Measurements from ENCODE around the gene APELA.
"Not testable (repeated sequence)": the region's sequence is repeated elsewhere in the genome, so short reads cannot be mapped to it uniquely, and the experiment has no call there.

The APELA gene

GRCh38 chr4:164927101-164927500 is 50.1 kb downstream of the APELA start:
- DNase-seq, result not testable (repeated sequence)

- no peak for DNase-seq
These were observed 53.7 kb downstream of the APELA start for GRCh38 chr4:164930647-164931046.

- no peak for DNase-seq
These were observed 54.8 kb downstream of the APELA start for GRCh38 chr4:164931551-164932324.

GRCh38 chr4:164933244-164933643 is 56.3 kb downstream of the APELA start:
- no peak for DNase-seq

GRCh38 chr4:164935363-164935762 is 58.4 kb downstream of the APELA start:
- DNase-seq, result no peak

- DNase-seq, result not testable (repeated sequence)
These were observed 59.1 kb downstream of the APELA start for GRCh38 chr4:164935865-164936606.

GRCh38 chr4:164937576-164938270 is 60.7 kb downstream of the APELA start:
- no peak for DNase-seq

- no peak for DNase-seq
These were observed 66.2 kb downstream of the APELA start for GRCh38 chr4:164943192-164943591.

- no peak for DNase-seq
These were observed 68.2 kb downstream of the APELA start for GRCh38 chr4:164945146-164945545.

GRCh38 chr4:164946810-164947209 is 69.8 kb downstream of the APELA start:
- DNase-seq, result no peak
